Mucosa of rectum (tissue), 2 donors: ENCODE data around the gene TRPV2.
"Not testable (repeated sequence)": the region's sequence is repeated elsewhere in the genome, so short reads cannot be mapped to it uniquely, and the experiment has no call there.

Experiments used
- H3K27ac ChIP-seq, 2 donors: one replicate each; pipeline ENCODE4 v1.7.0; 2013; ENCODE audit warnings: inconsistent platforms in 2 of 2, low read depth in 2 of 2, low read length in 2 of 2
- H3K27me3 ChIP-seq, 2 donors: one replicate each; pipeline ENCODE4 v1.7.0; 2013; ENCODE audit warnings: low read length in 2 of 2; ENCODE audit not compliant: control insufficient read depth in 2 of 2, insufficient read depth in 2 of 2
- H3K36me3 ChIP-seq, 2 donors: one replicate each; pipeline ENCODE4 v1.7.0; 2013; ENCODE audit warnings: low read length in 2 of 2; ENCODE audit not compliant: control insufficient read depth in 2 of 2, insufficient read depth in 2 of 2
- H3K4me1 ChIP-seq, 2 donors: one replicate each; pipeline ENCODE4 v1.7.0; 2013; ENCODE audit warnings: low read length in 2 of 2, mild to moderate bottlenecking in 1 of 2; ENCODE audit not compliant: control insufficient read depth in 2 of 2, insufficient read depth in 2 of 2
- H3K4me3 ChIP-seq, 2 donors: one replicate each; pipeline ENCODE4 v1.7.0; 2013; ENCODE audit warnings: low read length in 2 of 2
- H3K9ac ChIP-seq, 2 donors: one replicate each; pipeline ENCODE4 v1.7.0; 2013; ENCODE audit warnings: low read length in 2 of 2, low read depth in 1 of 2, mild to moderate bottlenecking in 1 of 2
- H3K9me3 ChIP-seq, 2 donors: one replicate each; pipeline ENCODE4 v1.7.0; 2013; ENCODE audit warnings: low read length in 2 of 2; ENCODE audit not compliant: control insufficient read depth in 2 of 2
- donor health status: healthy.
- donor health status: Normal muscosa, but diverticular disease.

The TRPV2 gene

GRCh38 chr17:16442594-16443510 is 27.5 kb downstream of the TRPV2 start:
- Histone ChIP-seq H3K9me3 (no peaks in the 10 kb centered on the region), H3K27ac (no peak overlapping the region), H3K4me1 (peaks cover 18 to 29% of the 10 kb centered on the region in 2 donors), H3K9ac (no peak overlapping the region), H3K27me3 (no peaks in the 10 kb centered on the region), H3K36me3 (peaks cover 50 to 58% of the 10 kb centered on the region in 2 donors), H3K4me3 (no peak overlapping the region)

DNA sequence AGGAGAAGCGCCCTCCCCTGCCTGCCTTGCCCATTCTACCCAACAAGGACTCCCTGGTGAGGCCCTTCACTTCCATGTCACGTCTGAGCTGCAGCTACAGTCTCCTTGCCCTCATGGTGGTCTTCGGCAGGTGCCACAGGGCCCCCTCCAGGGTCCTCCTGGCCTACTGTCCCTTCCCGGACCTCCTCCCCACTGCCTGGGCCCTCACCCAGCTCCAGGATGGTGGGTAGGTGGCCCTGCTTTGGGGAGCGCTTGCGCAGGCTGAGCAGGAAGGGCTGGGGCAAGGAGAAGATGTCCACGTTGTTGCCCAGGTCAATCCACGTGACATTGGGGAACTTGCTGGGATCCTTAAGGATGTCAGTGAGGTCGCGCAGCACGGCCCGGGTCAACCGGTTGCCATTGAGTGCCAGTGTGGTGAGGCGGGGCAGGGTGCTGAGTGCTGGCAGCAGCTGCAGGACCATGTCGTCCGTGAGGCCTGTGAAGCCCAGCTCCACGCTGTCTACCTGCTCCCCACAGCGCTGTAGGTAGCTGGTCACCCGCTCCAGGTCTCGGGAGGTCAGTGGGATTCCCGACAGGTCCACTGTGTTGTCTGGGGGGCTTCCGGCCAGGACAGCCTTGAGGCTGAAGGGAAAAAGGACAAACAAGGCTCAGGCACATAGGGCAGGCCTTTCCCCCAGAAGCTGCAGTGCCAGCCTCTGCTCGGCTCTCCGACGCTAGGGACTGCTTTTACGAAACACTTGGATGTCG is 28.3 kb downstream of the TRPV2 start:
- Histone ChIP-seq H3K27ac (no peak overlapping the region), H3K4me1 (peaks cover 13 to 24% of the 10 kb centered on the region in 2 donors), H3K36me3 (peaks cover 58 to 66% of the 10 kb centered on the region in 2 donors)

DNA sequence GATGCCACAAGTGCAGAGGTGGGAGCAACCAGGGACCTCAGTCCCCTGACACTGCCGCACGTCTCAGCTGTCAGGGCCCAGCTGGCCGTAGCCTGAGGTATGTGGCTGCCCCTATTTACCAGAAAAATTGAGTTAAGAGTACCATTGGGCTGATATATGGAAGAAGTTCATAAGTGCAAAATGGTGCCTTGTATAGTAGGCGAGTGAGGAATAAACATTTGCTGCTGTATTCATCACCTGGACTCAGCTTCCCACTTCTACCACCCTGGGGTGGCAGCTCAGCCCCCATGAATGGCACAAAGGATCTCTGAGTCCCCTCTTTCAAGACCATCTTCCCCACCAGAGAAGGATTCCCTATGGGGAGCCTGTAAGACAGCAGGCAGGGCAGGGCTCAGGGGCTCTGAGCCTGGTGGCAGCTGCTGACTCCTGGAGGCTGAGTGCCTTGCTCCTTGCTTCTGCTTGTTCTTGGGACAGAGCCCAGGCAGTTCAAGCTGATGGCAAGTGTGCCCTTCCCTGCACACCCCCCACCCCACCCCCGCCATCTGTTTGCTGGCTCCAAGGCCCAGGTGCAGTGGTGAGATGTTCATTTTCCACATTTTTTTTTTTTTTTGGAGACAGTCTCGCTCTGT is 29.0 kb downstream of the TRPV2 start:
- peaks cover 13 to 24% of the 10 kb centered on the region in 2 donors for H3K4me1 ChIP-seq
- H3K27me3 ChIP-seq: no peaks in the 10 kb centered on the region
- H3K36me3 ChIP-seq: peaks cover 63 to 73% of the 10 kb centered on the region in 2 donors
- H3K27ac ChIP-seq: no peak overlapping the region
- H3K9me3 ChIP-seq: no peaks in the 10 kb centered on the region
- no peak overlapping the region for H3K9ac ChIP-seq
- no peak overlapping the region for H3K4me3 ChIP-seq

More for the DNA sequence above, 28.3 kb downstream of the TRPV2 start:
- Histone ChIP-seq H3K4me3 (no peak overlapping the region), H3K9me3 (no peaks in the 10 kb centered on the region), H3K27me3 (no peaks in the 10 kb centered on the region), H3K9ac (no peak overlapping the region)

DNA sequence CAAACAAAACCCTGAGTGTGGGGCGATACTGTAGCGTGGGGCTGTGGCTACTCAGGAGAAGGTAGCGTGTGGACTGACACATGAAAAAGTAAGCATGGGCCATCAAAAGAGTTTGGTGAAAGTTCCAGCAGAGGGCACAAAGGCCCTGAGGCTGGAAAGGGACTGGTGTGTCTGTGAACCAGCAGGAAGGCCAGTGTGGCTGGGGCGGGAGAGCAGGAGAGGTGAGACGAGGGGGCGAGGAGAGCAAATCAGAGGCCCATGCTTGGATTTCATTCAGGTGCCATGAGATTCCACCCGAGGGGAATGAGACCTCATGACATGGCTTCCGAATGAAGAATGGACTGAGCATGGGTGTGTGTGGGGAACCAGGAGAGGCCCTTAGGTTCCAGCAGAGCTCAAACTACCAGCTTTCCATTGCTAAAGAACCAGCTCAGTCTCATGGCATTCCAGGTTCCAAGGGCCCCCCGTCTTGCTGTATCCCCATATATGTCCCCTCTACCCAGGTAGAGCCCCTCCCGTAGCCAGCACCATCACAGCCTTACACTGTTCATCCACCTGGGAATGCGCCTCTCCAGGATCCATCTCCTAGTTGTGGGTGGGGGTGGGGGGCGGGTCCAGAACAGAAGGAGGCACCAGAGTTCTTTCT is 31.1 kb downstream of the TRPV2 start:
- H3K4me3 ChIP-seq: no peak overlapping the region
- no peak overlapping the region for H3K9ac ChIP-seq
- H3K27ac ChIP-seq: no peak overlapping the region
- H3K9me3 ChIP-seq: no peaks in the 10 kb centered on the region
- H3K4me1 ChIP-seq: peaks cover 5 to 11% of the 10 kb centered on the region in 2 donors
- H3K27me3 ChIP-seq: no peaks in the 10 kb centered on the region
- H3K36me3 ChIP-seq: peaks cover 69 to 75% of the 10 kb centered on the region in 2 donors

DNA sequence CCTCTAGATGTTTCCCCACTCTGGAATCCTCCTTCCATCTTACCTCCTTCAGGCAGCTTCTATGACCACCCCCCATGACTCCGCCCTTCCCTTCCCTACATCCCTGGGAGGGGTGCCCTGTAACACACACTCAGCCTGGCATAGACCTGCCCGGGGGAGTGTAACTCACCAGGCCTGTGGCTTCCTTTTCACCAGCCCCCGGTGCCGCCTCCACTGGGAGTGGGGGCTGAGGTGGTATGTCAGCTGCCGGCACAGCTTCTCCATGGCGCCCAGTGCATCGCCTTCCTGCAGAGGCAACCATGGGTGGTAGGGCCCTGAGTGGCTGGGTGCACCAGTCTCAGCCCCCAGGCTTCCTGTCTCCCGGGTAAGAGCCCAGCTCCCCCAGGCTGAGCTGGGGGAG is 32.3 kb downstream of the TRPV2 start:
- Histone ChIP-seq H3K4me1 (peaks cover 5 to 11% of the 10 kb centered on the region in 2 donors), H3K4me3 (no peak overlapping the region), H3K9me3 (no peaks in the 10 kb centered on the region), H3K27ac (no peak overlapping the region), H3K27me3 (no peaks in the 10 kb centered on the region), H3K36me3 (peaks cover 59 to 63% of the 10 kb centered on the region in 2 donors), H3K9ac (no peak overlapping the region)

DNA sequence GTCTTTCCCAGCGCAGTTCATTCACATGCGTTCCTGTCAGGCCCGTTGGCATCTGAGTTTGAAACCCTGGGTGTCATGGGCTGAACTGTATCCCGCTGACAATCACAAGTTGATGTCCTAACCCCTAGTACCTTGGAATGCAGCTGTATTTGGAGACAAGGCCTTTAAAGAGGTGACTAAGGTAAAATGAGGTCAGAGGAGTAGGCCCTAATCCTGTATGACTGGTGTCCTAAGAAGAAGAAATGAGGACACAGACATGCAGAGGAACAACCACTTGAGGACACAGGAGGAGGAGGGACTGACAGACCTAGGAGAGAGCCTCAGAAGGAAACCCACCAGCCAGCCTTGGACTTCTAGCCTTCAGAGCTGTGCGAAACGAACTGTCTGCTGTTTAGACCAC is 33.1 kb downstream of the TRPV2 start:
- H3K4me1 ChIP-seq: peaks cover 10 to 11% of the 10 kb centered on the region in 2 donors
- H3K9me3 ChIP-seq: no peaks in the 10 kb centered on the region
- H3K27ac ChIP-seq: no peak overlapping the region
- H3K27me3 ChIP-seq: no peaks in the 10 kb centered on the region
- H3K9ac ChIP-seq: no peak overlapping the region
- peaks cover 51 to 56% of the 10 kb centered on the region in 2 donors for H3K36me3 ChIP-seq
- H3K4me3 ChIP-seq: no peak overlapping the region

- Histone ChIP-seq H3K36me3 (peaks cover 44 to 50% of the 10 kb centered on the region in 2 donors), H3K9me3 (no peaks in the 10 kb centered on the region), H3K4me1 (peaks cover 6 to 13% of the 10 kb centered on the region in 2 donors), H3K4me3 (no peak overlapping the region), H3K9ac (no peak overlapping the region), H3K27me3 (no peaks in the 10 kb centered on the region), H3K27ac (no peak overlapping the region)
These were observed 33.8 kb downstream of the TRPV2 start for GRCh38 chr17:16449121-16449570.

GRCh38 chr17:16450028-16450427 is 34.7 kb downstream of the TRPV2 start:
- Histone ChIP-seq H3K27me3 (no peaks in the 10 kb centered on the region), H3K9ac (no peak overlapping the region), H3K4me3 (no peak overlapping the region), H3K27ac (no peak overlapping the region), H3K36me3 (peaks cover 41 to 44% of the 10 kb centered on the region in 2 donors), H3K9me3 (no peaks in the 10 kb centered on the region), H3K4me1 (peaks cover 6 to 13% of the 10 kb centered on the region in 2 donors)

GRCh38 chr17:16452268-16452667 is 36.9 kb downstream of the TRPV2 start:
- not testable (repeated sequence) for H3K27ac ChIP-seq, H3K4me1 ChIP-seq, H3K4me3 ChIP-seq, H3K9me3 ChIP-seq, H3K27me3 ChIP-seq, H3K9ac ChIP-seq
- H3K36me3 ChIP-seq: peaks cover 36 to 37% of the 10 kb centered on the region in 2 donors
